DND-41 (cell line): ENCODE results near the gene PCDHGA6.

ENCODE experiments used
- CTCF ChIP-seq: IDR thresholded peaks from 2 replicates; pipeline ENCODE4 v1.5.1; 2012; ENCODE audit warnings: borderline replicate concordance, low read length, moderate library complexity, mild to moderate bottlenecking; ENCODE audit not compliant: poor library complexity, severe bottlenecking; ENCODE audit errors: extremely low read depth
- EZH2 ChIP-seq: IDR thresholded peaks from 3 replicates; pipeline ENCODE4 v1.6.1; 2012; ENCODE audit warnings: borderline replicate concordance, low read depth, mild to moderate bottlenecking, moderate library complexity, low read length, inconsistent platforms; ENCODE audit not compliant: severe bottlenecking

DNA sequence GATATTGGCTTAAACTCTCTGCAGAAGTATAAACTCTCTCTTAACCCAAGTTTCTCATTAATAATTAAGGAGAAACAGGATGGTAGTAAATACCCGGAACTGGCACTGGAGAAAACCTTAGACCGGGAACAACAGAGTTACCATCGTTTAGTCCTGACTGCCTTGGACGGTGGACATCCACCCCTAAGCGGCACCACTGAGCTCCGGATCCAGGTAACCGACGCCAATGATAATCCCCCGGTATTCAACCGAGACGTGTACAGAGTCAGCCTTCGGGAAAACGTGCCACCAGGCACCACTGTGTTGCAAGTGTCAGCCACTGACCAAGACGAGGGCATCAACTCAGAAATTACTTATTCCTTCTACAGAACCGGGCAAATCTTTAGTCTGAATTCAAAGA is 24.9 kb downstream of the PCDHGA6 start:
- TF ChIP-seq CTCF, result no peak
- TF ChIP-seq EZH2, result no peak
